Measurements from ENCODE around the gene ZNF195.

DNA sequence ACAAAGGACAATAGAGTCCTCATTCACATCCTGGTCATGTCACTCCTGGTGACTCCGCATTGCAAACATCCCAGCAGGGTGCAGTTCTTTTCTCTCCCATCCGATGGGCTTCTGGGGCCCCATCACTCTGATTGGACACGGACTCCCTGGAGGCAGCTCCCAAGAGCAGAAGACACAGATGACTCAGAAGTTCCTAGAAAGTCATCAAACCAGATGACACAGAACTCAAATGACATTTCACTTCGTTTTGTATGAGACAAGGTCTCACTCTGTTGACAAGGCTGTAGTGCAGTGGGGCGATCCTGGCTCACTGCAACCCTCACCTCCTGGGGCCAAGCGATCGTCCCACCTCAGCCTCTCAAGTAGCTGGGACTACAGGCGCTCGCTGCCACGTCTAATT, 33.2 kb downstream of the ZNF195 start:
- TF ChIP-seq SUZ12 (IDR thresholded peaks at IDR 0.05; ENCODE audit: unreplicated experiment): no peak
- TF ChIP-seq KAT2A (conservative IDR thresholded peaks at IDR 0.05; ENCODE audit: control insufficient read depth, low read depth, low read length): no peak
- TF ChIP-seq, protein P1, sequence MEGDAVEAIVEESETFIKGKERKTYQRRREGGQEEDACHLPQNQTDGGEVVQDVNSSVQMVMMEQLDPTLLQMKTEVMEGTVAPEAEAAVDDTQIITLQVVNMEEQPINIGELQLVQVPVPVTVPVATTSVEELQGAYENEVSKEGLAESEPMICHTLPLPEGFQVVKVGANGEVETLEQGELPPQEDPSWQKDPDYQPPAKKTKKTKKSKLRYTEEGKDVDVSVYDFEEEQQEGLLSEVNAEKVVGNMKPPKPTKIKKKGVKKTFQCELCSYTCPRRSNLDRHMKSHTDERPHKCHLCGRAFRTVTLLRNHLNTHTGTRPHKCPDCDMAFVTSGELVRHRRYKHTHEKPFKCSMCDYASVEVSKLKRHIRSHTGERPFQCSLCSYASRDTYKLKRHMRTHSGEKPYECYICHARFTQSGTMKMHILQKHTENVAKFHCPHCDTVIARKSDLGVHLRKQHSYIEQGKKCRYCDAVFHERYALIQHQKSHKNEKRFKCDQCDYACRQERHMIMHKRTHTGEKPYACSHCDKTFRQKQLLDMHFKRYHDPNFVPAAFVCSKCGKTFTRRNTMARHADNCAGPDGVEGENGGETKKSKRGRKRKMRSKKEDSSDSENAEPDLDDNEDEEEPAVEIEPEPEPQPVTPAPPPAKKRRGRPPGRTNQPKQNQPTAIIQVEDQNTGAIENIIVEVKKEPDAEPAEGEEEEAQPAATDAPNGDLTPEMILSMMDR (IDR thresholded peaks at IDR 0.05 in 2 of 3, conservative IDR thresholded peaks at IDR 0.05 in 1 of 3; ENCODE audit: control insufficient read depth in 2 of 3, extremely low read depth in 1 of 3, insufficient read depth in 1 of 3, low read depth in 3 of 3, low read length in 3 of 3): no peak
- no peak for TF ChIP-seq POLR2AphosphoS5 (IDR thresholded peaks at IDR 0.05; ENCODE audit: low read length)
